ENCODE results near the gene DTX1. TPM values are rescaled to one million over a fixed set of nuclear protein-coding genes. Genes with fewer than 3 reads are reported as not detected.

DTX1 gene
- total RNA-seq, 1 donor from 2014 or later: 79.4 TPM

GRCh38 chr12:113061061-113061694 lies 4.6 kb downstream of the DTX1 start:
- H3K4me3 Mint-ChIP-seq: peak overlapping the region; percentile 76
- ATAC-seq (ENCODE audit: low read depth) (no peak), DNase-seq (no peak)
- no peak for TF ChIP-seq CTCF (IDR thresholded peaks at IDR 0.05)
- H3K27ac Mint-ChIP-seq: peak overlapping the region; percentile 89
- ChIA-PET POLR2A (interaction anchor here (0.6 to 14.4 kb wide), 6 partner anchors 10 to 37 kb away, joined by 3 to 160 read pairs (median 32); no protein-coding TSS in a partner anchor), CTCF (interaction anchor here (0.9 to 5.3 kb wide), 3 partner anchors 8 to 37 kb away, joined by 3 to 31 read pairs (median 16); no protein-coding TSS in a partner anchor)
- H3K4me1 Mint-ChIP-seq: peaks cover 31% of the 10 kb centered on the region
- H3K36me3 Mint-ChIP-seq (ENCODE audit: low read depth): peaks cover 5% of the 10 kb centered on the region
- H3K9me3 Mint-ChIP-seq: no peaks in the 10 kb centered on the region
- intact Hi-C loops (cut with micrococcal nuclease): no loop called here
- H3K27me3 Mint-ChIP-seq: no peaks in the 10 kb centered on the region

GRCh38 chr12:113062502-113063395 lies 6.2 kb downstream of the DTX1 start:
- peak overlapping the region; percentile 76 for H3K4me3 Mint-ChIP-seq

GRCh38 chr12:113063396-113064350 lies 7.1 kb downstream of the DTX1 start:
- H3K36me3 Mint-ChIP-seq (ENCODE audit: low read depth): peaks cover 5% of the 10 kb centered on the region
- intact Hi-C loops (cut with micrococcal nuclease): no loop called here
- no peak for ATAC-seq (ENCODE audit: low read depth)
- H3K9me3 Mint-ChIP-seq: no peaks in the 10 kb centered on the region
- ChIA-PET CTCF (interaction anchor here (0.8 to 5.3 kb wide), 8 partner anchors 10 to 89 kb away, joined by 3 to 31 read pairs (median 3); no protein-coding TSS in a partner anchor), POLR2A (interaction anchor here (0.7 to 14.4 kb wide), 7 partner anchors 9 to 110 kb away, joined by 3 to 160 read pairs (median 5); no protein-coding TSS in a partner anchor)
- H3K4me3 Mint-ChIP-seq: no peak overlapping the region
- no peaks in the 10 kb centered on the region for H3K27me3 Mint-ChIP-seq
- peak overlapping the region; percentile 64 for H3K27ac Mint-ChIP-seq
- no peak for TF ChIP-seq CTCF (IDR thresholded peaks at IDR 0.05)
- DNase-seq: no peak
- H3K4me1 Mint-ChIP-seq: peaks cover 46% of the 10 kb centered on the region

More at GRCh38 chr12:113062502-113063395, 6.2 kb downstream of the DTX1 start:
- POLR2A ChIA-PET: interaction anchor here (0.7 to 14.4 kb wide), 12 partner anchors 10 to 167 kb away, joined by 3 to 160 read pairs (median 4); no protein-coding TSS in a partner anchor
- DNase-seq (peak; percentile 62), ATAC-seq (ENCODE audit: low read depth) (peak; percentile 80)
- no peaks in the 10 kb centered on the region for H3K9me3 Mint-ChIP-seq
- TF ChIP-seq CTCF (IDR thresholded peaks at IDR 0.05): no peak
- H3K27ac Mint-ChIP-seq: peak overlapping the region; percentile 89
- intact Hi-C loops (cut with micrococcal nuclease): loop anchor here (1.0 kb wide), 3 partner anchors 11 to 28 kb away; no protein-coding TSS in a partner anchor
- H3K4me1 Mint-ChIP-seq: peaks cover 41% of the 10 kb centered on the region
- CTCF ChIA-PET: interaction anchor here (0.8 to 5.3 kb wide), 10 partner anchors 11 to 111 kb away, joined by 3 to 31 read pairs (median 3); no protein-coding TSS in a partner anchor
- H3K36me3 Mint-ChIP-seq (ENCODE audit: low read depth): peaks cover 7% of the 10 kb centered on the region
- no peaks in the 10 kb centered on the region for H3K27me3 Mint-ChIP-seq

- Mint-ChIP-seq H3K9me3 (no peaks in the 10 kb centered on the region), H3K27me3 (no peaks in the 10 kb centered on the region), H3K36me3 (ENCODE audit: low read depth) (peaks cover 5% of the 10 kb centered on the region), H3K4me3 (peak overlapping the region; percentile 57), H3K4me1 (peaks cover 54% of the 10 kb centered on the region), H3K27ac (peak overlapping the region; percentile 64)
- TF ChIP-seq CTCF (IDR thresholded peaks at IDR 0.05): no peak
- ChIA-PET CTCF (interaction anchor here (1.1 to 2.8 kb wide), 2 partner anchors 16 to 28 kb away, joined by 3 to 10 read pairs; no protein-coding TSS in a partner anchor), POLR2A (interaction anchor here (0.8 to 14.4 kb wide), 8 partner anchors 8 to 86 kb away, joined by 3 to 160 read pairs (median 8); partner anchors contain the start of genes DTX1 and OAS2)
- DNase-seq (no peak), ATAC-seq (ENCODE audit: low read depth) (no peak)
- intact Hi-C loops (cut with micrococcal nuclease): no loop called here
Measured at GRCh38 chr12:113064395-113065125, 8.0 kb downstream of the DTX1 start.

Data from activated B cell treated with CpG ODN at 0.5 μM for 24 hours (primary cell).